MCF 10A (cell line): ENCODE results near the gene TRIM14. TPM values are rescaled to one million over a fixed set of nuclear protein-coding genes. Genes with fewer than 3 reads are reported as not detected.
"Not testable (repeated sequence)": the region's sequence is repeated elsewhere in the genome, so short reads cannot be mapped to it uniquely, and the experiment has no call there.

Experiments used
- BruUV-seq: library from RNA; stranded (reverse); fragments of 400-500 nt; replicated peaks from 2 replicates; lab custom pipeline; 2021; lab: Mats Ljungman, UMichigan
- CTCF ChIA-PET: fragments of 300-600 bp; sonication (Branson Sonifier 250); formaldehyde crosslinking; extraction: SDS; loops from one replicate; lab custom pipeline; 2021; ENCODE audit warnings: antibody characterized with exemption, inconsistent platforms; lab: Yijun Ruan, JAX
- POLR2A ChIA-PET: fragments of 300-600, 350-650 bp; sonication (Branson Sonifier 250); formaldehyde crosslinking; extraction: SDS; loops from one replicate; lab custom pipeline; 2020; ENCODE audit warnings: antibody characterized with exemption, inconsistent platforms; lab: Yijun Ruan, JAX
- DNase-seq: peaks from one replicate; pipeline ENCODE4 v3.0.0-alpha.2; 2018; ENCODE audit not compliant: unreplicated experiment
- H3K27ac Mint-ChIP-seq: one replicate; pipeline ENCODE4 v1.8.0; 2022; ENCODE audit warnings: mild to moderate bottlenecking, low read depth, mixed read lengths; ENCODE audit not compliant: unreplicated experiment
- H3K27me3 Mint-ChIP-seq: one replicate; pipeline ENCODE4 v1.8.0; 2022; ENCODE audit warnings: mixed read lengths; ENCODE audit not compliant: insufficient read depth, unreplicated experiment
- H3K36me3 Mint-ChIP-seq: one replicate; pipeline ENCODE4 v1.8.0; 2022; ENCODE audit warnings: mild to moderate bottlenecking, moderate library complexity, mixed read lengths; ENCODE audit not compliant: insufficient read depth, unreplicated experiment
- H3K4me1 Mint-ChIP-seq: one replicate; pipeline ENCODE4 v1.8.0; 2022; ENCODE audit warnings: mixed read lengths; ENCODE audit not compliant: insufficient read depth, unreplicated experiment
- H3K4me3 Mint-ChIP-seq: one replicate; pipeline ENCODE4 v1.8.0; 2022; ENCODE audit warnings: mild to moderate bottlenecking, moderate library complexity, mixed read lengths; ENCODE audit not compliant: unreplicated experiment
- H3K9me3 Mint-ChIP-seq: one replicate; pipeline ENCODE4 v1.8.0; 2022; ENCODE audit warnings: mixed read lengths; ENCODE audit not compliant: unreplicated experiment
- intact Hi-C: fragments of 100-400 bp; cut with micrococcal nuclease; formaldehyde crosslinking; loops from 2 replicates; pipeline ENCODE4 v1.14.1; 2022
- total RNA-seq: library from RNA; stranded (reverse); gene quantifications from 2 replicates; pipeline ENCODE4 v1.2.3, GENCODE V29; 2022
- TF ChIP-seq, protein P1 (sequence below): fragments of 200-600 bp; IDR thresholded peaks from one replicate; pipeline ENCODE4 v1.8.0; 2022; ENCODE audit warnings: antibody characterized with exemption, mild to moderate bottlenecking; ENCODE audit not compliant: unreplicated experiment

TRIM14 gene
- total RNA-seq, 1 experiment from 2014 or later: 17.9 TPM

DNA sequence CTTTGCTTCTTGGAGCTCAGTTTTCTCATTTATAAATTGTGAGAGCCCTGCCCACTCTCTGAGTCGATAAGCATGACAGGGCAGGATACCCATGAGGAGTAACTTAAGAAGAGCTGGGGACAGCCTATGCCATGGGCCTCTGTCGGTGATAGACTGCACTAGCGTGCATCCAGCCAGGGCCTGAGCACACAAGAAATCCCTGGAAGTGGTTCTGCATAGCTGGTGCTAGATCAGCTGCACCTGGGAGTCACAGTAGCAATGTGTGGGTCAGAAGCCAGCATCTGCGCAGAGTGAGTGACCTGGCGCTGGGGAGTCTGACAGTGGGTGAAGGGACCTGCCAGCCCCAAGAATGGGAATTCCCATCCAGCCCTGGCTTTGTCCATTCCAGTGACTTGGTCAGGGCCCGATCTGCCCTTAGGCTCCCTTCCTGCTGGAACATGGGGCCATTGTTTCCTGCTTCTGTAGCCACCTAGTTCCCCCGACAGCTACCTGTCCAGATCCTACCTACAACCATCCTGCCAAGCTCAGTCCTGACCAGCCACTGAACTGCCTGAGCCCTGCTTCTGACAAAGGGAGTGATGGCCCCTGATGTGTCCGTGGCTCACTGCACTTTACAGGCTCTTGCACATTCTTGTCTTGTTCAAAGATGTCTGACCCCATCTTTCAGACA lies 98.4 kb downstream of the TRIM14 start:
- no TSS peak for BruUV-seq
- Mint-ChIP-seq H3K4me3 (no peak overlapping the region), H3K4me1 (no peaks in the 10 kb centered on the region), H3K27ac (no peak overlapping the region), H3K27me3 (no peaks in the 10 kb centered on the region), H3K36me3 (peaks cover 81% of the 10 kb centered on the region), H3K9me3 (no peaks in the 10 kb centered on the region)
- POLR2A ChIA-PET: interaction anchor here (0.5 to 1.2 kb wide), 3 partner anchors 14 to 109 kb away, joined by 3 to 6 read pairs (median 3); partner anchors contain the start of gene NANS
- TF ChIP-seq, protein P1, sequence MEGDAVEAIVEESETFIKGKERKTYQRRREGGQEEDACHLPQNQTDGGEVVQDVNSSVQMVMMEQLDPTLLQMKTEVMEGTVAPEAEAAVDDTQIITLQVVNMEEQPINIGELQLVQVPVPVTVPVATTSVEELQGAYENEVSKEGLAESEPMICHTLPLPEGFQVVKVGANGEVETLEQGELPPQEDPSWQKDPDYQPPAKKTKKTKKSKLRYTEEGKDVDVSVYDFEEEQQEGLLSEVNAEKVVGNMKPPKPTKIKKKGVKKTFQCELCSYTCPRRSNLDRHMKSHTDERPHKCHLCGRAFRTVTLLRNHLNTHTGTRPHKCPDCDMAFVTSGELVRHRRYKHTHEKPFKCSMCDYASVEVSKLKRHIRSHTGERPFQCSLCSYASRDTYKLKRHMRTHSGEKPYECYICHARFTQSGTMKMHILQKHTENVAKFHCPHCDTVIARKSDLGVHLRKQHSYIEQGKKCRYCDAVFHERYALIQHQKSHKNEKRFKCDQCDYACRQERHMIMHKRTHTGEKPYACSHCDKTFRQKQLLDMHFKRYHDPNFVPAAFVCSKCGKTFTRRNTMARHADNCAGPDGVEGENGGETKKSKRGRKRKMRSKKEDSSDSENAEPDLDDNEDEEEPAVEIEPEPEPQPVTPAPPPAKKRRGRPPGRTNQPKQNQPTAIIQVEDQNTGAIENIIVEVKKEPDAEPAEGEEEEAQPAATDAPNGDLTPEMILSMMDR: no peak
- no peak for DNase-seq
- CTCF ChIA-PET: interaction anchor here (0.6 to 1.4 kb wide), 3 partner anchors 14 to 48 kb away, joined by 3 to 4 read pairs (median 4); no protein-coding TSS in a partner anchor
- intact Hi-C loops: no loop called here

DNA sequence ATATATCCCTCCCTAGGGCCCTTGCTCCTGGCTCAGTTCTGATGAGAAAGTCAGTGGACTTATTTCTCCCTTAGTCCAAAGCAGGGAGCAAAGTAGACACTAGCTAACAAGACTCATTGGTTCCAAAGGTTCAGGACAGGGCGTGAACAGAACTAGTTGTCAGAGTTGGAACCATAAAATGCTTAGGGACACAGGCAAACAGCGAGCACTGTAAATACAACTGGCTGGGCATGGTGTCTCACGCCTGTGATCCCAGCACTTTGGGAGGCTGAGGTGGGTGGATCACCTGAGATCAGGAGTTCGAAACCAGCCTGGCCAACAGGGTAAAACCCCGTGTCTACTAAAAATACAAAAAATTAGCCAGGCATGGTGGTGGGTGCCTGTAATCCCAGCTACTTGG lies 99.2 kb downstream of the TRIM14 start:
- intact Hi-C loops, H3K4me1 Mint-ChIP-seq, DNase-seq, H3K9me3 Mint-ChIP-seq, H3K27ac Mint-ChIP-seq, H3K27me3 Mint-ChIP-seq, BruUV-seq, H3K4me3 Mint-ChIP-seq: not testable (repeated sequence)
- POLR2A ChIA-PET: interaction anchor here (0.6 to 1.2 kb wide), 2 partner anchors 13 to 126 kb away, joined by 4 to 6 read pairs; no protein-coding TSS in a partner anchor
- peaks cover 85% of the 10 kb centered on the region for H3K36me3 Mint-ChIP-seq
- CTCF ChIA-PET: interaction anchor here (1.0 to 1.2 kb wide), 2 partner anchors 9 to 17 kb away, joined by 3 read pairs; no protein-coding TSS in a partner anchor

Other genes starting within 250 kb of the TRIM14 start
- gene TRMO, start 196.7 kb downstream of the TRIM14 start, total RNA-seq: 10.0 and 10.3 TPM in 2 replicates
- not detected in 2 replicates for gene HEMGN, start 181.1 kb downstream of the TRIM14 start, total RNA-seq
- gene ANP32B, start 135.9 kb downstream of the TRIM14 start, total RNA-seq: 218 and 245 TPM in 2 replicates
- 80.8 and 102 TPM in 2 replicates for gene NANS, start 62.5 kb downstream of the TRIM14 start, total RNA-seq
- gene CORO2A, start 73.4 kb upstream of the TRIM14 start, total RNA-seq: 3.4 and 3.9 TPM in 2 replicates
- gene TBC1D2, start 136.4 kb upstream of the TRIM14 start, total RNA-seq: 58.4 and 62.7 TPM in 2 replicates